Vagina (tissue), 2 donors: Measurements from ENCODE around the gene COTL1.

Experiments used
- CTCF ChIP-seq, 3 experiments: fragments of 450-650 bp in 2 of 3; fragments of 200-600 bp in 1 of 3; sonication (generic) in 1 of 3; IDR thresholded peaks; one replicate each; pipeline ENCODE4 v1.5.1; 2017 to 2019; ENCODE audit warnings: antibody characterized with exemption in 3 of 3, mild to moderate bottlenecking in 2 of 3, moderate library complexity in 2 of 3
- POLR2A ChIP-seq, 2 donors: fragments of 450-650 bp; IDR thresholded peaks; one replicate each; pipeline ENCODE4 v1.6.1; 2017; ENCODE audit warnings: antibody characterized with exemption in 2 of 2, mild to moderate bottlenecking in 2 of 2, moderate library complexity in 2 of 2
- POLR2AphosphoS5 ChIP-seq, 2 donors: sonication (generic); formaldehyde crosslinking; IDR thresholded peaks; one replicate each; pipeline ENCODE4 v1.9.0; 2017; ENCODE audit warnings: antibody characterized with exemption in 2 of 2, mild to moderate bottlenecking in 2 of 2, low read depth in 1 of 2; ENCODE audit not compliant: insufficient read depth in 1 of 2

- TF ChIP-seq CTCF (IDR thresholded peaks at IDR 0.05) (no peak), POLR2A (IDR thresholded peaks at IDR 0.05) (no peak), POLR2AphosphoS5 (IDR thresholded peaks at IDR 0.05; ENCODE audit: insufficient read depth in 1 of 2, low read depth in 1 of 2) (no peak)
Observed at GRCh38 chr16:84598360-84598759, 19.5 kb downstream of the COTL1 start.
